Heart right ventricle (tissue), 16 donors: Measurements from ENCODE around the gene CSNK1G2. TPM values are rescaled to one million over a fixed set of nuclear protein-coding genes. Genes with fewer than 3 reads are reported as not detected.
A peak's percentile ranks its signal among the peaks of the same experiment; 100 is the strongest.

Experiments used
- ATAC-seq, 8 donors: fragments of 200-7000 bp; cut with Tn5 transposase; one replicate each; pipeline ENCODE4 v1.9.1; 2020; ENCODE audit warnings: mild to moderate bottlenecking in 8 of 8, moderate library complexity in 8 of 8, moderate number of reproducible peaks in 1 of 8
- DNase-seq, 2 donors: peaks; one replicate each; pipeline ENCODE4 v3.0.0-alpha.2; 2020
- H3K27ac ChIP-seq, 10 donors: fragments of 200-600 bp; sonication (generic) in 2 of 10; one replicate each; pipeline versions ENCODE4 v1.5.0 to v1.8.0; 2020 to 2022; ENCODE audit warnings: mild to moderate bottlenecking in 3 of 10
- H3K27me3 ChIP-seq, 7 donors: fragments of 200-600 bp; one replicate each; pipeline ENCODE4 v1.8.0; 2021 to 2022; ENCODE audit warnings: mild to moderate bottlenecking in 2 of 7
- H3K36me3 ChIP-seq, 9 donors: fragments of 200-600 bp; sonication (generic) in 1 of 9; one replicate each; pipeline versions ENCODE4 v1.5.0 to v1.8.0; 2020 to 2022; ENCODE audit warnings: mild to moderate bottlenecking in 2 of 9
- H3K4me1 ChIP-seq, 9 donors: fragments of 200-600 bp; sonication (generic) in 1 of 9; one replicate each; pipeline versions ENCODE4 v1.5.0 to v1.8.0; 2020 to 2022; ENCODE audit warnings: mild to moderate bottlenecking in 4 of 9
- H3K4me3 ChIP-seq, 10 donors: fragments of 200-600 bp; sonication (generic) in 2 of 10; one replicate each; pipeline versions ENCODE4 v1.5.0 to v1.8.0; 2020 to 2022; ENCODE audit warnings: mild to moderate bottlenecking in 7 of 10, moderate library complexity in 2 of 10
- H3K9me3 ChIP-seq, 11 donors: fragments of 200-600 bp in 10 of 11; sonication (generic) in 2 of 11; one replicate each; pipeline versions ENCODE4 v1.5.0 to v1.8.0; 2013 to 2022; ENCODE audit warnings: mild to moderate bottlenecking in 2 of 11, control low read depth in 1 of 11, moderate library complexity in 1 of 11
- CTCF ChIP-seq, 9 donors: fragments of 200-600 bp; sonication (generic) in 2 of 9; IDR thresholded peaks; one replicate each; pipeline versions ENCODE4 v1.5.0 to v1.8.0; 2021 to 2022; ENCODE audit warnings: antibody characterized with exemption in 9 of 9, mild to moderate bottlenecking in 5 of 9, moderate library complexity in 1 of 9
- WGBS, 2 donors: extraction: QIAGEN DNeasy Blood & Tissue Kit; methylation state at CpG; one replicate each; pipeline ENCODE4 v1.1.7; 2013; ENCODE audit warnings: inconsistent platforms in 1 of 2; 5-methylcytosine and 5-hydroxymethylcytosine counted together
- intact Hi-C, 10 donors: fragments of 100-400 bp; cut with DNase I; formaldehyde crosslinking; loops; one replicate each; pipeline versions ENCODE4 v1.11.1 to v1.14.2; 2022
- polyA plus RNA-seq, 2 donors: library from polyadenylated mRNA; stranded (reverse); fragments of 200-250 nt; gene quantifications; one replicate each; pipeline ENCODE4 v1.2.3, GENCODE V29; 2013
- total RNA-seq, 10 donors: library from RNA; stranded (reverse); fragmentation: NEBNext Ultra II Directional in 3 of 10; extraction: Animal tissue kit (Norgen Biotek cat#: 25700) in 3 of 10; gene quantifications; one replicate each; pipeline versions ENCODE4 v1.2.1 to v1.2.4, GENCODE V29; 2021 to 2023
- donor health status: Arrhythmogenic right ventricular cardiomyopathy.
- donor health status: ischemic (EF 13 %, LVEDD 7.1; RV severe dilation, severe dysfunction).
- donor health status: healthy with polysubstance abuse.
- donor health status: DM: no; HTN: yes; CAD: no.
- donor health status: DM: no; HTN: no; CAD: no.
- donor health status: ischemic (EF 25% LVEDD 6.9; RV normal size, moderate dysfunction).
- donor health status: ischemic (EF 25% LVEDD 5.7; RV mildly dilated, moderate dysfunction).
- donor health status: healthy.
- donor health status: DM: yes; HTN: yes; CAD: no.
- donor health status: Ischemic cardiomyopathy.
- donor health status: ischemic (EF 35%, LVEDD 5.7; RV mildly dilated, moderate dysfunction).
- donor health status: nonischemic (EF 11% LVEDD 7.7; RV severe dilation, severe dysfunction).
- donor health status: DM: yes; HTN: yes; CAD: no.
- donor health status: PGD.
- donor health status: ischemic (EF 29% LVEDD 5.4; RV normal size, mild dysfunction).
- donor health status: nonischemic (EF 23%, LVEDD 6.1; RV moderate dilation, normal function).

CSNK1G2 gene
- total and polyA plus RNA-seq, 12 donors: 17.7 to 35.2 (median 23.9) TPM

- no peak for DNase-seq
- intact Hi-C loops: no loop called here
- TF ChIP-seq CTCF (IDR thresholded peaks at IDR 0.05): no peak
- ATAC-seq: no peak
- Histone ChIP-seq H3K36me3 (no peaks in the 10 kb centered on the region), H3K4me3 (no peak overlapping the region), H3K9me3 (no peaks in the 10 kb centered on the region), H3K4me1 (peaks cover 0 to 59% (median 8%) of the 10 kb centered on the region in 9 donors), H3K27me3 (no peaks in the 10 kb centered on the region), H3K27ac (peak overlapping the region in 4 of 10 donors; percentile 27 to 93 (median 46))
- 76 to 79% methylated on average over 6 of the region's 6 CpGs for WGBS, 2 donors
These were observed 38.0 kb upstream of the CSNK1G2 start for GRCh38 chr19:1902923-1903322.

- no peaks in the 10 kb centered on the region for H3K27me3 ChIP-seq
- WGBS, 2 donors: 47 to 51% methylated on average over 8 of the region's 8 CpGs
- peaks cover 0 to 2% (median 0%) of the 10 kb centered on the region in 9 donors for H3K36me3 ChIP-seq
- TF ChIP-seq CTCF (IDR thresholded peaks at IDR 0.05): no peak
- intact Hi-C loops: no loop called here
- ATAC-seq (no peak), DNase-seq (no peak)
- H3K4me3 ChIP-seq: peak overlapping the region in 6 of 10 donors; percentile 59 to 79 (median 70)
- H3K27ac ChIP-seq: peak overlapping the region in 7 of 10 donors; percentile 38 to 93 (median 86)
- peaks cover 0 to 60% (median 9%) of the 10 kb centered on the region in 9 donors for H3K4me1 ChIP-seq
- H3K9me3 ChIP-seq: no peaks in the 10 kb centered on the region
These were observed 36.2 kb upstream of the CSNK1G2 start for GRCh38 chr19:1904860-1905109.

GRCh38 chr19:1905110-1905862, 35.7 kb upstream of the CSNK1G2 start, which contains the start of the genes ADAT3 and SCAMP4:
Gene ADAT3, plus strand, starts transcription at chr19:1905399. Its CDS starts 6,649 bp downstream, at chr19:1912048.
Gene SCAMP4, plus strand, starts transcription at chr19:1905399. Its CDS starts 9,621 bp downstream, at chr19:1915020.
- H3K4me1 ChIP-seq: peaks cover 0 to 65% (median 9%) of the 10 kb centered on the region in 9 donors
- H3K4me3 ChIP-seq: peak within 1 kb of the TSS; percentile 24 to 92 (median 66)
- peak; percentile 99 to 100 for DNase-seq
- peaks cover 0 to 2% (median 0%) of the 10 kb centered on the region in 9 donors for H3K36me3 ChIP-seq
- no peak for TF ChIP-seq CTCF (IDR thresholded peaks at IDR 0.05)
- no peaks in the 10 kb centered on the region for H3K9me3 ChIP-seq
- intact Hi-C loops: no loop called here
- ATAC-seq: peak; percentile 97 to 99 (median 98)
- no peaks in the 10 kb centered on the region for H3K27me3 ChIP-seq
- WGBS, 2 donors: 0 to 1% methylated on average over 91 to 92 of the region's 92 CpGs
- H3K27ac ChIP-seq: peak within 1 kb of the TSS; percentile 54 to 93 (median 80)

- WGBS, 2 donors: 75 to 78% methylated on average over 15 of the region's 15 CpGs
- no peaks in the 10 kb centered on the region for H3K9me3 ChIP-seq
- TF ChIP-seq CTCF (IDR thresholded peaks at IDR 0.05): no peak
- DNase-seq (no peak), ATAC-seq (no peak)
- peak overlapping the region; percentile 24 to 92 (median 66) for H3K4me3 ChIP-seq
- H3K36me3 ChIP-seq: peaks cover 0 to 2% (median 0%) of the 10 kb centered on the region in 9 donors
- intact Hi-C loops: no loop called here
- H3K27me3 ChIP-seq: no peaks in the 10 kb centered on the region
- H3K27ac ChIP-seq: peak overlapping the region; percentile 54 to 93 (median 80)
- peaks cover 0 to 67% (median 9%) of the 10 kb centered on the region in 9 donors for H3K4me1 ChIP-seq
These were observed 35.1 kb upstream of the CSNK1G2 start for GRCh38 chr19:1905863-1906375.
